Effector memory CD8-positive, alpha-beta T cell (primary cell): Measurements from ENCODE around the gene ABO.
"Not testable (repeated sequence)": the region's sequence is repeated elsewhere in the genome, so short reads cannot be mapped to it uniquely, and the experiment has no call there.

ENCODE experiments used
- ATAC-seq: fragments of 150-1000 bp; cut with Tn5 transposase; replicated peaks from 2 replicates; pipeline ENCODE4 v1.10.0; 2021; ENCODE audit warnings: mild to moderate bottlenecking, moderate library complexity
- DNase-seq, 3 experiments: peaks; one replicate each; pipeline ENCODE4 v3.0.0; 2021
- H3K27ac Mint-ChIP-seq, 2 donors: one replicate each; pipeline ENCODE4 v1.8.0; 2022; ENCODE audit warnings: mild to moderate bottlenecking in 2 of 2, mixed read lengths in 2 of 2, moderate library complexity in 2 of 2
- H3K27me3 Mint-ChIP-seq, 2 donors: one replicate each; pipeline ENCODE4 v1.8.0; 2022; ENCODE audit warnings: mixed read lengths in 2 of 2
- H3K36me3 Mint-ChIP-seq: one replicate; pipeline ENCODE4 v1.8.0; 2022; ENCODE audit warnings: mild to moderate bottlenecking, moderate library complexity, mixed read lengths; ENCODE audit not compliant: insufficient read depth
- H3K4me1 Mint-ChIP-seq, 2 donors: one replicate each; pipeline ENCODE4 v1.8.0; 2022; ENCODE audit warnings: low read depth in 2 of 2, mixed read lengths in 2 of 2
- H3K4me3 Mint-ChIP-seq, 2 donors: one replicate each; pipeline ENCODE4 v1.8.0; 2022; ENCODE audit warnings: mild to moderate bottlenecking in 2 of 2, mixed read lengths in 2 of 2, moderate library complexity in 2 of 2
- H3K9me3 Mint-ChIP-seq, 2 donors: one replicate each; pipeline ENCODE4 v1.8.0; 2022; ENCODE audit warnings: mixed read lengths in 2 of 2

Gene ABO

GRCh38 chr9:133210609-133211008 is 64.4 kb downstream of the ABO start:
- Mint-ChIP-seq H3K36me3 (peaks cover 2% of the 10 kb centered on the region), H3K9me3 (no peaks in the 10 kb centered on the region), H3K27me3 (peaks cover 47 to 76% of the 10 kb centered on the region in 2 donors), H3K4me3 (no peak overlapping the region), H3K4me1 (no peaks in the 10 kb centered on the region), H3K27ac (no peak overlapping the region)
- ATAC-seq (no peak), DNase-seq (no peak)

- Mint-ChIP-seq H3K9me3 (no peaks in the 10 kb centered on the region), H3K4me3 (no peak overlapping the region), H3K27me3 (peaks cover 43 to 76% of the 10 kb centered on the region in 2 donors), H3K27ac (no peak overlapping the region), H3K36me3 (peaks cover 2% of the 10 kb centered on the region), H3K4me1 (no peaks in the 10 kb centered on the region)
- DNase-seq (no peak), ATAC-seq (no peak)
Measured at GRCh38 chr9:133210202-133210532, 64.8 kb downstream of the ABO start.

GRCh38 chr9:133209327-133210201 is 65.4 kb downstream of the ABO start:
- DNase-seq, H3K9me3 Mint-ChIP-seq, H3K36me3 Mint-ChIP-seq, H3K4me3 Mint-ChIP-seq, ATAC-seq, H3K4me1 Mint-ChIP-seq, H3K27ac Mint-ChIP-seq: not testable (repeated sequence)
- peaks cover 38 to 76% of the 10 kb centered on the region in 2 donors for H3K27me3 Mint-ChIP-seq

- H3K27ac Mint-ChIP-seq, ATAC-seq: not testable (repeated sequence)
- peaks cover 31 to 76% of the 10 kb centered on the region in 2 donors for H3K27me3 Mint-ChIP-seq
Measured at GRCh38 chr9:133208880-133209300, 66.1 kb downstream of the ABO start, which contains the start of gene OBP2B. Gene OBP2B, minus strand, starts transcription at chr9:133209250. Its CDS starts 51 bp downstream, at chr9:133209199.

GRCh38 chr9:133208171-133208879 is 66.7 kb downstream of the ABO start:
- not testable (repeated sequence) for H3K4me3 Mint-ChIP-seq, DNase-seq, H3K27ac Mint-ChIP-seq, H3K9me3 Mint-ChIP-seq, H3K4me1 Mint-ChIP-seq, H3K36me3 Mint-ChIP-seq, ATAC-seq
- peaks cover 28 to 80% of the 10 kb centered on the region in 2 donors for H3K27me3 Mint-ChIP-seq

More at GRCh38 chr9:133208880-133209300, 66.1 kb downstream of the ABO start, which contains the start of gene OBP2B:
- H3K9me3 Mint-ChIP-seq, DNase-seq, H3K4me1 Mint-ChIP-seq, H3K36me3 Mint-ChIP-seq, H3K4me3 Mint-ChIP-seq: not testable (repeated sequence)

GRCh38 chr9:133207540-133208170 is 67.3 kb downstream of the ABO start:
- Mint-ChIP-seq H3K4me1 (no peaks in the 10 kb centered on the region), H3K27me3 (peaks cover 23 to 86% of the 10 kb centered on the region in 2 donors), H3K9me3 (no peaks in the 10 kb centered on the region), H3K36me3 (peaks cover 2% of the 10 kb centered on the region), H3K27ac (no peak overlapping the region), H3K4me3 (no peak overlapping the region)
- ATAC-seq (no peak), DNase-seq (no peak)

GRCh38 chr9:133207021-133207531 is 67.9 kb downstream of the ABO start:
- Mint-ChIP-seq H3K36me3 (peaks cover 2% of the 10 kb centered on the region), H3K27me3 (peaks cover 23 to 86% of the 10 kb centered on the region in 2 donors), H3K27ac (no peak overlapping the region), H3K4me3 (no peak overlapping the region), H3K9me3 (no peaks in the 10 kb centered on the region), H3K4me1 (no peaks in the 10 kb centered on the region)
- DNase-seq (no peak), ATAC-seq (no peak)

- Mint-ChIP-seq H3K27ac (no peak overlapping the region), H3K9me3 (no peaks in the 10 kb centered on the region), H3K4me3 (no peak overlapping the region), H3K27me3 (peaks cover 23 to 78% of the 10 kb centered on the region in 2 donors), H3K4me1 (no peaks in the 10 kb centered on the region), H3K36me3 (peaks cover 2% of the 10 kb centered on the region)
- DNase-seq (no peak), ATAC-seq (no peak)
Measured at GRCh38 chr9:133205996-133206931, 68.7 kb downstream of the ABO start.

- not testable (repeated sequence) for H3K4me3 Mint-ChIP-seq, DNase-seq, H3K36me3 Mint-ChIP-seq, H3K4me1 Mint-ChIP-seq, H3K9me3 Mint-ChIP-seq, ATAC-seq, H3K27ac Mint-ChIP-seq
- H3K27me3 Mint-ChIP-seq, result peaks cover 18 to 75% of the 10 kb centered on the region in 2 donors
Measured at GRCh38 chr9:133205481-133205887, 69.5 kb downstream of the ABO start.
